Esophagus squamous epithelium (tissue), 5 donors: ENCODE data around the gene STX8. TPM values are rescaled to one million over a fixed set of nuclear protein-coding genes. Genes with fewer than 3 reads are reported as not detected.
"Not testable (repeated sequence)": the region's sequence is repeated elsewhere in the genome, so short reads cannot be mapped to it uniquely, and the experiment has no call there.

ENCODE experiments used
- DNase-seq: peaks from one replicate; lab custom pipeline; 2025; lab: John Stamatoyannopoulos, UW
- H3K27ac ChIP-seq, 4 donors: fragments of 200-600 bp; sonication (generic); one replicate each; pipeline ENCODE4 v1.5.1; 2016 to 2019; ENCODE audit warnings: mild to moderate bottlenecking in 1 of 4
- H3K27me3 ChIP-seq, 4 donors: fragments of 200-600 bp; sonication (generic); 1 replicate in 3 of 4; 2 replicates in 1 of 4; pipeline versions ENCODE4 v1.5.1 to v1.6.0; 2017 to 2021; ENCODE audit warnings: antibody characterized with exemption in 1 of 4
- H3K36me3 ChIP-seq, 3 donors: fragments of 200-600 bp; sonication (generic); one replicate each; pipeline ENCODE4 v1.5.1; 2016 to 2019
- H3K4me1 ChIP-seq, 3 donors: fragments of 200-600 bp; sonication (generic); one replicate each; pipeline ENCODE4 v1.5.1; 2017 to 2019
- H3K4me3 ChIP-seq, 4 donors: fragments of 200-600 bp; sonication (generic); 1 replicate in 3 of 4; 2 replicates in 1 of 4; pipeline ENCODE4 v1.5.1; 2016 to 2019; ENCODE audit warnings: mild to moderate bottlenecking in 2 of 4, moderate library complexity in 1 of 4
- H3K9me3 ChIP-seq, 3 donors: fragments of 200-600 bp; sonication (generic); one replicate each; pipeline ENCODE4 v1.5.1; 2016 to 2019
- POLR2A ChIP-seq, 4 donors: fragments of 450-650 bp; IDR thresholded peaks; one replicate each; pipeline ENCODE4 v1.6.1; 2017; ENCODE audit warnings: antibody characterized with exemption in 4 of 4, mild to moderate bottlenecking in 4 of 4, moderate library complexity in 3 of 4
- WGBS, 2 donors: methylation state at CpG; one replicate each; pipeline ENCODE4 v1.1.5; 2018; 5-methylcytosine and 5-hydroxymethylcytosine counted together
- intact Hi-C: fragments of 100-400 bp; cut with DNase I; formaldehyde crosslinking; loops from one replicate; pipeline ENCODE4 v1.15.0; 2022
- total RNA-seq, 4 donors: library from RNA; depleted of rRNA; stranded (reverse); fragments of >200 nt; gene quantifications; one replicate each; pipeline ENCODE4 v1.1.0, GENCODE V29; 2016
- TF ChIP-seq, protein P1 (sequence below), 6 experiments: fragments of 450-650 bp in 4 of 6; fragments of 200-600 bp in 2 of 6; sonication (generic) in 2 of 6; IDR thresholded peaks; one replicate each; pipeline ENCODE4 v1.5.1; 2016 to 2019; ENCODE audit warnings: antibody characterized with exemption in 6 of 6, mild to moderate bottlenecking in 4 of 6, moderate library complexity in 4 of 6
- donor health status: DM: yes; HTN: yes; CAD: no.

STX8 gene
- total RNA-seq, 4 donors from 2014 or later: 31.8 to 66.4 (median 46.5) TPM

DNA sequence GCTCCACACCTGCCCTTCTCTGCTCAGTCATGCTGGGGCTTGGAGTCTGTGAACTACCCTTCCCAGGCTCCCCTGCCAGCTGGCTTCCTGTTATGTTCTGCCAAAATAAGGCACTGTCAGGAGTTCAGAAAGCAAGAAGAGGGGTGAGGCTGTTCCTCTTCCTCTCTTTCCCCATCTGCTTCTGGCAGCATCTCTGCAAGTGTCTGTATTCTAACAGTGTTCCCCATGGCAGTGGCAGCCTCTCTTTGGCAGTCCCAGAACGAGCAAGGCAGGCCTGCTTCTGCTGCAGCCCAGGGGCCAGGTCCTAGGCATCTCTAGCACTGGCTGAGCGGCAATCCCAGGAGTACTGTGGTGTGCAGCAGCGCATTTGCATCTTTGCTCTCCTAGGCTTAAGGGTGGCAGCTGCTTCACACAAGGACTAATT, 219.1 kb downstream of the STX8 start:
- H3K4me3 ChIP-seq: no peak overlapping the region
- H3K4me1 ChIP-seq: peaks cover 0 to 21% (median 4%) of the 10 kb centered on the region in 3 donors
- no peak overlapping the region for H3K27ac ChIP-seq
- no peaks in the 10 kb centered on the region for H3K9me3 ChIP-seq
- H3K27me3 ChIP-seq: no peaks in the 10 kb centered on the region
- intact Hi-C loops: no loop called here
- no peak for DNase-seq
- WGBS, 2 donors: 39 to 44% methylated on average over 3 of the region's 3 CpGs
- H3K36me3 ChIP-seq: no peaks in the 10 kb centered on the region
- TF ChIP-seq, protein P1, sequence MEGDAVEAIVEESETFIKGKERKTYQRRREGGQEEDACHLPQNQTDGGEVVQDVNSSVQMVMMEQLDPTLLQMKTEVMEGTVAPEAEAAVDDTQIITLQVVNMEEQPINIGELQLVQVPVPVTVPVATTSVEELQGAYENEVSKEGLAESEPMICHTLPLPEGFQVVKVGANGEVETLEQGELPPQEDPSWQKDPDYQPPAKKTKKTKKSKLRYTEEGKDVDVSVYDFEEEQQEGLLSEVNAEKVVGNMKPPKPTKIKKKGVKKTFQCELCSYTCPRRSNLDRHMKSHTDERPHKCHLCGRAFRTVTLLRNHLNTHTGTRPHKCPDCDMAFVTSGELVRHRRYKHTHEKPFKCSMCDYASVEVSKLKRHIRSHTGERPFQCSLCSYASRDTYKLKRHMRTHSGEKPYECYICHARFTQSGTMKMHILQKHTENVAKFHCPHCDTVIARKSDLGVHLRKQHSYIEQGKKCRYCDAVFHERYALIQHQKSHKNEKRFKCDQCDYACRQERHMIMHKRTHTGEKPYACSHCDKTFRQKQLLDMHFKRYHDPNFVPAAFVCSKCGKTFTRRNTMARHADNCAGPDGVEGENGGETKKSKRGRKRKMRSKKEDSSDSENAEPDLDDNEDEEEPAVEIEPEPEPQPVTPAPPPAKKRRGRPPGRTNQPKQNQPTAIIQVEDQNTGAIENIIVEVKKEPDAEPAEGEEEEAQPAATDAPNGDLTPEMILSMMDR (IDR thresholded peaks at IDR 0.05): no peak
- no peak for TF ChIP-seq POLR2A (IDR thresholded peaks at IDR 0.05)

DNA sequence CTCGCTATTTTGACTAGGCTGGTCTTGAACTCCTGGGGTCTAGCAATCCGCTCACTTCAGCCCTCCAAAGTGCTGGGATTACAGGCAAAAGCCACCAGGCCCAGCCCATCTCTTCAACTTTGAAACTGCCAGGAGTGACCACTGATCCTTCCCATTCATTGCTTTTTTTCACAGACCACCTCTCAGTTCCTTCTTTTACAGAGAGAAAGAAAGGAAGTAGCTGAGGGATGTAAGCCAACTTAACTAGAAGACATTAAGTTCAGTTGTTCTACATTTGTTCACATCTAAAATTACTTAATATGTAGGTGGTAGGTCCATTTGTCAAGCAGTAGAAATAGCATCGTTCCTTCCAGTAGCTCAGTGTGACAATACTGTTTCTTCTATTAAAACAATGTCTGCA, 219.8 kb downstream of the STX8 start:
- Histone ChIP-seq H3K36me3 (no peaks in the 10 kb centered on the region), H3K4me3 (no peak overlapping the region), H3K27me3 (no peaks in the 10 kb centered on the region), H3K9me3 (no peaks in the 10 kb centered on the region), H3K4me1 (peaks cover 0 to 14% (median 4%) of the 10 kb centered on the region in 3 donors), H3K27ac (no peak overlapping the region)
- WGBS, 2 donors: 80 to 90% methylated on average over 3 of the region's 3 CpGs
- DNase-seq: no peak
- intact Hi-C loops: no loop called here
- TF ChIP-seq, protein P1 (IDR thresholded peaks at IDR 0.05): no peak
- no peak for TF ChIP-seq POLR2A (IDR thresholded peaks at IDR 0.05)

DNA sequence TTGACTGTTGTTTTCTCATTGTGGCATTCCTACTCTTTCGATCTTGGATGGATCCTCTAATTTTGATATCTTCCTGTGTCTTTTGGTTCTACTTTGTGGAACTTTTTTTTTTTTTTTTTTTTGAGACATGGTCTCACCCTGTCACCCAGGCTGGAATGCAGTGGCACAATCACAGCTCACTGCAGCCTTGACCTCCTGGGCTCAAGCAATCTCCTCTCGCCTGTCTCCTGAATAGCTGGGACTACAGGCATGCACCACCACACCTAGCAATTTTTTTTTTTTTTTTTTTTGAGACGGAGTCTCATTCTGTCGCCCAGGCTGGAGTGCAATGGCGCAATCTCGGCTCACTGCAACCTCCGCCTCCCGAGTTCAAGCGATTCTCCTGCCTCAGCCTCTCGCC, 220.4 kb downstream of the STX8 start:
- WGBS, 2 donors: 96 to 97% methylated on average over 9 to 10 of the region's 10 CpGs
- H3K9me3 ChIP-seq, H3K36me3 ChIP-seq, H3K4me1 ChIP-seq, intact Hi-C loops, H3K27me3 ChIP-seq, DNase-seq, H3K27ac ChIP-seq, H3K4me3 ChIP-seq: not testable (repeated sequence)

DNA sequence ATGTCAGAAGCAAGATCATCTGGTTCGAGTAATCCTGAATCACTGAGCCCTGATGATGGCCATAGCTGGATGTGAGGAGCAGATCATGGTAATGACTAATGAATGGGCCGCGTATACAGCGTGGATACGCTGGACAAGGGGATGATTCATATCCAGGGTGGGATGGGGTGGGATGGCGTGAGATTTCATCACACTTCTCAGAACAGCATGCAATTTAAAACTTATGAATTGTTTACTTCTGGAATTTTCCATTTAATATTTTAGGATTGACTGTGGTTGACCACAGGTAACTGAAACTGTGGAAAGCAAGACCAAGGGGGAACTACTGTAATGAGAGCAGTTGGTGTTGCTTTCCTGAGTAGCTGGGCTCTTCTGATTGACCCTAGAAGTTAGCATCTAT, 225.5 kb downstream of the STX8 start:
- intact Hi-C loops: no loop called here
- no peaks in the 10 kb centered on the region for H3K27me3 ChIP-seq
- no peaks in the 10 kb centered on the region for H3K9me3 ChIP-seq
- TF ChIP-seq, protein P1 (IDR thresholded peaks at IDR 0.05): no peak
- no peak for TF ChIP-seq POLR2A (IDR thresholded peaks at IDR 0.05)
- no peak overlapping the region for H3K27ac ChIP-seq
- H3K4me3 ChIP-seq: no peak overlapping the region
- no peaks in the 10 kb centered on the region for H3K36me3 ChIP-seq
- no peak for DNase-seq
- H3K4me1 ChIP-seq: no peaks in the 10 kb centered on the region
- WGBS, 2 donors: 37 to 53% methylated on average over 6 of the region's 6 CpGs

DNA sequence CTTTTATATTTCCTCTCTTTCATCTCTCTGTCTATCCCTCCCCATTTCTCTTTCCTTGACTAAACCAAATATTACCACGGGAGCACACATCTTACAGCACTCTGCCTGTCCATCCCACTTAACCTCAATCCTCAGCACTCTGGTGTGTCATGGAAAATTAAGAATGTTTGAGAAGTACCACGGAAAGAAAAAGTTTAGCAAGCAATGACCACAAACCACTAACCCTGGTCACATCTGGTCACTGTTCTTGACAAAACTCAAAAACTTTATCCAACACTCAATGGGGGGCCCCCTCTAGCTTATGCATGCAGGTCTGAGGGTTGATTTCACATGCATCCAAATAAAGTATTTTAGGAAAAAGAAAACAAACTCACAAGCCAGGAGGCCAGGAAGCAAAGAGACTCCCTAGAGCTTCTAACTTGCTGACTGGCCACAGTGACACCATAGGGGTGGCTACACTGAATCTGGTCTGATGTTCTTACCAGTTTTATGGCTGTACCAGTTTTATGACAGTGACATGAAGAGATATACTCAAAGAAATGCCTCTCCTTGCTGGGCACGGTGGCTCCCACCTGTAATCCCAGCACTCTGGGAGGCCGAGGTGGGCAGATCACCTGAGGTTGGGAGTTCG, 229.2 kb downstream of the STX8 start:
- Histone ChIP-seq H3K27ac (no peak overlapping the region), H3K4me3 (no peak overlapping the region), H3K36me3 (no peaks in the 10 kb centered on the region), H3K4me1 (no peaks in the 10 kb centered on the region), H3K9me3 (no peaks in the 10 kb centered on the region), H3K27me3 (no peaks in the 10 kb centered on the region)
- DNase-seq: no peak
- TF ChIP-seq, protein P1 (IDR thresholded peaks at IDR 0.05): no peak
- no peak for TF ChIP-seq POLR2A (IDR thresholded peaks at IDR 0.05)
- WGBS, 2 donors: 85% methylated on average over 5 of the region's 5 CpGs
- intact Hi-C loops: no loop called here

DNA sequence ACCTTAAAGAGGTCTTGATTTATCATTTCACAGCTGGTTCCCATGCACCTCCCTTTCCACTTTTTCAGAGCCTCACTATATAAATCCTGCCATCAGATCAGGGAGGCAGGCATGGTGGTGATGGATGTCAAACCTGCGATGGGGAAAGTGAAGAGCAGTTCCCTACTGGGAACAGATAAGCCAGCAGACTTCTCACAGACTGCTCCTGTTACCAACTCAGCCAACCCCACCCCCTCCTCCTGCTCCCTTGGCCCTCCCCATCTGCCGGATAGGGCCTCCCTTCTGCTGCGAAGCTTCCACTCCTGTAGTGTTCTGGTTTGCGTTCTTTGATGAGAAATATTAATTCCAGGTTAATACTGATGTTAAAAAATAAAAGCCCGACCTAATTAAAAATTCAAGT, 232.1 kb downstream of the STX8 start:
- H3K27ac ChIP-seq: no peak overlapping the region
- H3K4me1 ChIP-seq: no peaks in the 10 kb centered on the region
- H3K27me3 ChIP-seq: no peaks in the 10 kb centered on the region
- 75 to 81% methylated on average over 5 of the region's 5 CpGs for WGBS, 2 donors
- no peaks in the 10 kb centered on the region for H3K9me3 ChIP-seq
- no peak for DNase-seq
- H3K4me3 ChIP-seq: no peak overlapping the region
- intact Hi-C loops: no loop called here
- H3K36me3 ChIP-seq: no peaks in the 10 kb centered on the region
- TF ChIP-seq, protein P1 (IDR thresholded peaks at IDR 0.05): no peak
- no peak for TF ChIP-seq POLR2A (IDR thresholded peaks at IDR 0.05)
